OCI-LY7 (cell line): ENCODE data around the gene FCER1G. TPM values are rescaled to one million over a fixed set of nuclear protein-coding genes. Genes with fewer than 3 reads are reported as not detected.
"Not testable (repeated sequence)": the region's sequence is repeated elsewhere in the genome, so short reads cannot be mapped to it uniquely, and the experiment has no call there.

Experiments
- BruUV-seq: library from RNA; stranded (reverse); fragments of 400-500 nt; replicated peaks from 2 replicates; lab custom pipeline; 2021; lab: Mats Ljungman, UMichigan
- CTCF ChIA-PET: fragments of 300-600 bp; sonication (Branson Sonifier 250); formaldehyde crosslinking; loops from one replicate; lab custom pipeline; 2022; ENCODE audit warnings: antibody characterized with exemption; ENCODE audit not compliant: unreplicated experiment; lab: Charles Lee
- POLR2A ChIA-PET: fragments of 300-600 bp; sonication (Branson Sonifier 250); formaldehyde crosslinking; loops from one replicate; lab custom pipeline; 2022; ENCODE audit warnings: antibody characterized with exemption; lab: Charles Lee
- DNase-seq: peaks from one replicate; pipeline ENCODE4 v3.0.0-alpha.2; 2015; ENCODE audit warnings: low spot score
- H2AFZ ChIP-seq: fragments of 200-600 bp; sonication (generic), shearing (Covaris generic); 2 replicates; pipeline ENCODE4 v1.6.1; 2014; ENCODE audit warnings: mild to moderate bottlenecking, antibody characterized with exemption, low read length, moderate library complexity
- H3K27ac ChIP-seq: fragments of 200-600 bp; sonication (generic); 2 replicates; pipeline ENCODE4 v1.5.1; 2014; ENCODE audit warnings: mixed run types, low read depth, mild to moderate bottlenecking, moderate library complexity, low read length, inconsistent platforms; ENCODE audit not compliant: poor library complexity, severe bottlenecking
- H3K36me3 ChIP-seq: fragments of 200-600 bp; sonication (generic); 2 replicates; pipeline ENCODE4 v1.6.1; 2014; ENCODE audit warnings: mild to moderate bottlenecking, antibody characterized with exemption, low read length, moderate library complexity, mixed read lengths; ENCODE audit not compliant: insufficient read depth
- H3K4me1 ChIP-seq: fragments of 200-600 bp; sonication (generic); 2 replicates; pipeline ENCODE4 v1.5.1; 2014; ENCODE audit warnings: mild to moderate bottlenecking, low read length; ENCODE audit not compliant: insufficient read depth, poor library complexity, severe bottlenecking
- H3K4me2 ChIP-seq: fragments of 200-600 bp; sonication (generic); 2 replicates; pipeline ENCODE4 v1.6.1; 2014; ENCODE audit warnings: mild to moderate bottlenecking, low read length
- H3K4me3 ChIP-seq: fragments of 200-600 bp; sonication (generic); 2 replicates; pipeline ENCODE4 v1.5.1; 2014; ENCODE audit warnings: mild to moderate bottlenecking, low read depth, low read length; ENCODE audit not compliant: poor library complexity, severe bottlenecking
- H3K79me2 ChIP-seq: fragments of 200-600 bp; sonication (generic); 2 replicates; pipeline ENCODE4 v1.6.1; 2016; ENCODE audit warnings: low read depth, mild to moderate bottlenecking, low read length, moderate library complexity, mixed read lengths; ENCODE audit not compliant: insufficient read depth
- H3K9me2 ChIP-seq: fragments of 200-600 bp; sonication (generic); 2 replicates; pipeline ENCODE4 v1.6.1; 2016; ENCODE audit warnings: mild to moderate bottlenecking, low read length, mixed read lengths; ENCODE audit not compliant: insufficient read depth
- H3K9me3 ChIP-seq: fragments of 200-600 bp; sonication (generic); 2 replicates; pipeline ENCODE4 v1.6.1; 2014; ENCODE audit warnings: mild to moderate bottlenecking, mixed run types, low read length, mixed read lengths
- H4K20me1 ChIP-seq: fragments of 200-600 bp; sonication (generic); 2 replicates; pipeline ENCODE4 v1.6.1; 2014; ENCODE audit warnings: mild to moderate bottlenecking, antibody characterized with exemption, low read length, moderate library complexity, mixed read lengths; ENCODE audit not compliant: insufficient read depth
- CTCF ChIP-seq: fragments of 200-600 bp; sonication (generic); conservative IDR thresholded peaks from 2 replicates; pipeline ENCODE4 v1.5.1; 2014; ENCODE audit warnings: mild to moderate bottlenecking, antibody characterized with exemption, low read length, moderate library complexity, mixed read lengths
- EZH2phosphoT487 ChIP-seq: fragments of 200-600 bp; sonication (generic); IDR thresholded peaks from 2 replicates; pipeline ENCODE4 v1.6.1; 2018; ENCODE audit warnings: low read depth, borderline replicate concordance, mild to moderate bottlenecking, mixed run types, antibody characterized with exemption, low read length, moderate library complexity, mixed read lengths
- intact Hi-C: fragments of 100-400 bp; cut with micrococcal nuclease; formaldehyde crosslinking; loops from one replicate; pipeline ENCODE4 v1.10.0; 2022; ENCODE audit not compliant: unreplicated experiment
- total RNA-seq, 2 experiments: library from RNA; depleted of rRNA in 1 of 2; stranded (reverse); fragments of >200 nt in 1 of 2; shearing (Covaris generic) in 1 of 2; gene quantifications; 2 replicates each; pipeline ENCODE4 v1.2.3, GENCODE V29; 2014 to 2022

Gene FCER1G
- total RNA-seq, 2 experiments from 2014 or later: 0.88 to 3.2 TPM

GRCh38 chr1:161250829-161251228, 35.7 kb downstream of the FCER1G start:
- no peaks in the 10 kb centered on the region for H3K36me3 ChIP-seq
- CTCF ChIA-PET: no interaction called here
- DNase-seq: no peak
- POLR2A ChIA-PET: interaction anchor here (1.6 kb wide), 1 partner anchor 25 kb away, joined by 5 read pairs; the partner anchor contains the start of gene TOMM40L
- intact Hi-C loops: no loop called here
- no peak overlapping the region for H3K4me2 ChIP-seq
- no TSS peak for BruUV-seq
- H3K4me3 ChIP-seq: no peak overlapping the region
- no peak overlapping the region for H3K27ac ChIP-seq
- H3K9me2 ChIP-seq: no peaks in the 10 kb centered on the region
- no peak overlapping the region for H2AFZ ChIP-seq
- peaks cover 3% of the 10 kb centered on the region; the same call in 1 of the 2 replicates for H3K9me3 ChIP-seq
- no peaks in the 10 kb centered on the region for H4K20me1 ChIP-seq
- H3K79me2 ChIP-seq: no peaks in the 10 kb centered on the region
- no peaks in the 10 kb centered on the region for H3K4me1 ChIP-seq
- TF ChIP-seq CTCF (no peak), EZH2phosphoT487 (no peak)

GRCh38 chr1:161251579-161251978, 36.5 kb downstream of the FCER1G start:
- H3K79me2 ChIP-seq: no peaks in the 10 kb centered on the region
- no TSS peak for BruUV-seq
- H4K20me1 ChIP-seq: no peaks in the 10 kb centered on the region
- no peaks in the 10 kb centered on the region for H3K36me3 ChIP-seq
- intact Hi-C loops: no loop called here
- no peaks in the 10 kb centered on the region for H3K4me1 ChIP-seq
- no peak for DNase-seq
- peaks cover 3% of the 10 kb centered on the region; the same call in 1 of the 2 replicates for H3K9me3 ChIP-seq
- CTCF ChIA-PET: no interaction called here
- H3K9me2 ChIP-seq: no peaks in the 10 kb centered on the region
- H3K27ac ChIP-seq: no peak overlapping the region
- H3K4me2 ChIP-seq: no peak overlapping the region
- TF ChIP-seq CTCF (no peak), EZH2phosphoT487 (no peak)
- no peak overlapping the region for H2AFZ ChIP-seq
- POLR2A ChIA-PET: no interaction called here
- H3K4me3 ChIP-seq: no peak overlapping the region

- H3K79me2 ChIP-seq, H3K36me3 ChIP-seq, H2AFZ ChIP-seq, BruUV-seq, H3K4me3 ChIP-seq, H3K4me2 ChIP-seq, intact Hi-C loops, H3K9me2 ChIP-seq, H3K9me3 ChIP-seq, H4K20me1 ChIP-seq, POLR2A ChIA-PET, CTCF ChIA-PET, H3K27ac ChIP-seq, DNase-seq, H3K4me1 ChIP-seq: not testable (repeated sequence)
Measured at GRCh38 chr1:161255302-161255701, 40.2 kb downstream of the FCER1G start.

- H3K27ac ChIP-seq, BruUV-seq, H3K9me2 ChIP-seq, H4K20me1 ChIP-seq, H3K9me3 ChIP-seq, intact Hi-C loops, POLR2A ChIA-PET, CTCF ChIA-PET, H3K79me2 ChIP-seq, DNase-seq, H3K36me3 ChIP-seq, H3K4me1 ChIP-seq, H3K4me3 ChIP-seq, H3K4me2 ChIP-seq, H2AFZ ChIP-seq: not testable (repeated sequence)
Measured at GRCh38 chr1:161255955-161256520, 40.9 kb downstream of the FCER1G start.

- intact Hi-C loops, H3K79me2 ChIP-seq, H3K36me3 ChIP-seq, H4K20me1 ChIP-seq, H3K9me3 ChIP-seq, H3K4me3 ChIP-seq, BruUV-seq, DNase-seq, H3K9me2 ChIP-seq, H2AFZ ChIP-seq, H3K27ac ChIP-seq, H3K4me2 ChIP-seq, CTCF ChIA-PET: not testable (repeated sequence)
- POLR2A ChIA-PET: interaction anchor here (0.9 kb wide), 1 partner anchor 30 kb away, joined by 3 read pairs; no protein-coding TSS in a partner anchor
- H3K4me1 ChIP-seq: peaks cover 18% of the 10 kb centered on the region
Measured at GRCh38 chr1:161257109-161257508, 42.0 kb downstream of the FCER1G start.
